GM18909 (cell line): ENCODE data around the gene CCL23.
"Not testable (repeated sequence)": the region's sequence is repeated elsewhere in the genome, so short reads cannot be mapped to it uniquely, and the experiment has no call there.

ENCODE experiments used
- ATAC-seq: cut with Tn5 transposase; IDR thresholded peaks from one replicate; pipeline ENCODE4 v1.9.1; 2021; ENCODE audit warnings: mild to moderate bottlenecking; ENCODE audit not compliant: unreplicated experiment, poor library complexity

The CCL23 gene, protein sequence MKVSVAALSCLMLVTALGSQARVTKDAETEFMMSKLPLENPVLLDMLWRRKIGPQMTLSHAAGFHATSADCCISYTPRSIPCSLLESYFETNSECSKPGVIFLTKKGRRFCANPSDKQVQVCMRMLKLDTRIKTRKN

DNA sequence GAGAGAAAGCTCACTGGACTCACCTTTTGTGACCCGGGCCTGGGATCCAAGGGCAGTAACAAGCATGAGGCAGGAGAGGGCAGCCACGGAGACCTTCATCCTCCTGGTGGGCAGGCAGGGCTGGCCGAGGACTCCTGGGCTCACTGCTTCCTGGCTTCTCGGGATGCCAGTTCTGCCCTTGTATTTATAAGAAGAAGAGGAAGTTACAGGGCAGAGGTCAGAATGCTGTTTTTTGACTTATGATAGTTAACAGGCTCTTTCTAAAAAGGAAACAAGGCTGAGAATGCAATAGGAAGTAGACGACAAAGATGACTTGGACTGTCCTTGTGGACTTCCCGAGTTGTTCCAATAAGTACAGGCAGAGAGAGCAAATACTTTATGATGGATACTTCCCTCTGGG, at the start of gene CCL23:
TSS of gene CCL23 (minus strand) at position 174 of the 400 bp plus-strand sequence. CDS start at position 99, 75 bp downstream.
- ATAC-seq: no peak

DNA sequence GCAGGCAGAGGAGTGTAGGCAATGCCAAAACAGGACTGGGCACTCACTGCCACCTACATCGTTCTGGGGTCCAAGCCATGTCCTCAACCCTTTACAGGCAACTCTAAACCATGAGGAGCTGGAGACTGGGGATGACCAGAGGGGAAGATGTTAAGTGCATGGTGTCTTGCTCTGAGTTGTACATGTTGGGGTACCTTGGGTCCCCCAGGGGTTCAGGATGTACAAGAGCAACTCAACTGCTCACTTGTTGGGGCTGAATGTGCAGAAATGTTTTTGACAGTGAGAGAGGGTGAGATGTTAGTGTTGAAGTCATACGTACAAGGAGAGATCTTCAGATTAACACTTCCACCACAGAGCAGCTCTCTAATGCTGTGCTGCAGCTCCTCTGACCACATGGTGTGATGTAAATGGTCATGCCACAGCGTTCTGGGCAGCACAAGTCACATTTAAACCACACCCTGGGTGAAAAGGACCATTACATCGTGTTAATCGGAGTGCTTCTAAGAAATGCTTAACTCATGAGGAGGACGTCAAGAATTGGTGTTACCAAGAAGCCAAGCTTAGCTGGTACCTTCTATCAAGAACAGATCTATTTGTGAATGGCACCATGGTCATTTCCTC, 48.7 kb upstream of the CCL23 start:
- no peak for ATAC-seq

DNA sequence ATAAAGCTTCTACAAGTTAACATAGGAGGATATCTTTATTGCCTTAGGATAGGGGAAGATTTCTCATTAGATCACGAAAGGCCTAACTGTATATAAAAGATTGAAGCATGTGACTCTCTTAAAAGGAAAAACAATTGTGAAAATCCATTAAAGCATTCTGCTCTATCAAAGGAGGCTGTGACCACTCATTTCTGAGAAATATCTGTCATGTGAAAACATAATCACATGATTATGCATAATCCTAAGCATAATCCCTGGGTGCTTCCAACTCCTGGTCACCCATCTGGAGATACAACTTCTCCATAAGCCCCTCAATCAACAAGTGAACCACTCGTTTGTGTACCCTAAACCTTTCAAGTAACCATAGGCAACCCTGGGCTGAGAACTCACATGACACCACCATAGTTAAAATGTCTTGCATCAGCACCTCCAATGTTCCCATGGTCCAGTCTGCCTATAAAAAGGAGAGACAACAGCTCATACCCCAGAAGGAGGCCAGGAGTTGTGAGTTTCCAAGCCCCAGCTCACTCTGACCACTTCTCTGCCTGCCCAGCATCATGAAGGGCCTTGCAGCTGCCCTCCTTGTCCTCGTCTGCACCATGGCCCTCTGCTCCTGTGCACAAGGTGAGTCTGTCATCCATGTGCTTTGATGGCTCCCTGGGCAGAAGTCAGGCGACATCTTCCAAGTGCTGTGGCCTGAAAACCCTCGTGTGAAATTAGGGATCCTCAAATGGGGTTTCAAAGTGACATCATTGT, 46.2 kb upstream of the CCL23 start, which contains the start of gene CCL18:
TSS of gene CCL18 (plus strand) at position 487 of the 756 bp plus-strand sequence. CDS start at position 558, 71 bp downstream.
- no peak for ATAC-seq

DNA sequence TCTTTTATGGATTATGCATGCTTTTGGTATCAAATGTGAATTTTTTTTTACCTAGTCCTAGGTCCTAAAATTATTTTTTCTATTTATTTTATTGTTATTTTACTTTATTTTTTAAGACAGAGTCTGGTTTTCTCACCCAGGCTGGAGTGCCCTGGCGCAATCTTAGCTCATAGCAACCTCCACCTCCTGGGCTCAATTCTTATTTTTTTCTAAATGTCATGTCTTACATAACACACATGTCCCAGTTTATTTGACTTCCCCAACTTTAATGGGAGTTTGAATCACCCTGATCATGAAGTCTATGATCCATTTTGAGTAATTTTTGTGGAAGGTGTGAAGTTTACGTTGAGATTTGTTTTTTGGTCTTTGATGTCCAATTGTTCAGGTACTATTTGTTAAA, 43.0 kb upstream of the CCL23 start:
- no peak for ATAC-seq

DNA sequence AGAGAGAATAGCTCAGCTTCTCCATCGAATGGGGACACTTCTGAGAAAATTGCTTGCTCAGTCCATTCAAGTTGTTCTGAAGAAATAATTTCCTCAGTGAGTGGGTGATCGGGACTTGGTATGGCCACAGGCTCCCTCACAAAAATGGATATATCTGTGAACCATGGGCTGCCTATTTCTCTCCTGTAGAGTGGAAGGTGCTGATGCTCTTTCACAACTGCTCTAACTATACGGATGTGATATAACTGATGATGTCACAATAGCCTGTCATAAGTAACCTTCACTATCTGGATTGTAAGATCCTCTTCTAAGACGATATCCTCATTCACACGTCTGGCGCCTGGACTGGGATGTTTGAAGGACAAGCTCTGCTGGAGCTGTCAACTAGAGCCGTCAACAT, 41.6 kb upstream of the CCL23 start:
- no peak for ATAC-seq

DNA sequence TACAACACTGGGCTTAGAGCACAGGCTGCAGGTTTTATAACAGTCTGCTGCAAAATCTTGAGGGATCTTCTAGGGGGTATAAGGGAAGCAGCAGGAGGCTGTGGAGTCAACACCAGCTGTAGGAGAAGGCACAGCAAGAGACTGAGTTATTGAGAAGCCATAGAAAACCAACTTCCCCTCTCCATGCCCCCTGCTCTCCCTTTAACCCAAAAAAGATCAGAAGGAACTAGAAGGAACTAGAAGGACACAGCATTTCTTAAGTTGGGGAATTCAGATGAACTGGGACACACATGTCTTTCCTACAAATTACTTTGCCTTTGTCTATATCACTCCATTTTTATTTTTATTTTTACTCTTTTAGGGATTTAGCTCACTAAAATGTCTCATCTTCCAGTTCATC, 40.1 kb upstream of the CCL23 start:
- ATAC-seq: no peak

DNA sequence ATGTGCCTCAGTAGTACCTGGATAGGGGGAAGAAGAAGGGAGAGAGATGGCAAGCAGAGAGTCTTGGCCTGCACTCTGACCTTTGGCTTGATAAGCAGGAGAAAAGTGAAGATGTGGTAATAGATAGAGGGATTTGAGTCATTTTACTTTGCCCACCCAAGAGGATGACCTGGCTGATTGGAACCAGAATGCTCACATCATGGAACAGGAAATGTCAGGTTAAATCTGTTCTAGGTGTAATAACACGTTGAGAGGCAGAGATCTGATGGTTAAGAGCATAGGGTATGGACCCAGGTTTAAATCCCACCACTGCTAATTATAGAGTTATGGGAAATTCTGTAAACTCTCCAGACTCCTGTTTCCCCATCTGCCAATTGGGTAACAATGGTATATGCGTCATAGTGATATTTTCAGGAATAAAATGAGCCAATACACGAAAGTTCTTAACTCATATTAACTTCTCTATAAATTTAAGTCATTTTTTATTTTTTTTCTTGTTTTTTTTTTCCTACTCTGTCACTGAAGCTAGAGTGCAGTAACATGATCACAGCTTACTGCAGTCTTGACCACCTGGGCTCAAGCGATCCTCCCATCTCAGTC, 38.2 kb upstream of the CCL23 start:
- ATAC-seq: no peak

DNA sequence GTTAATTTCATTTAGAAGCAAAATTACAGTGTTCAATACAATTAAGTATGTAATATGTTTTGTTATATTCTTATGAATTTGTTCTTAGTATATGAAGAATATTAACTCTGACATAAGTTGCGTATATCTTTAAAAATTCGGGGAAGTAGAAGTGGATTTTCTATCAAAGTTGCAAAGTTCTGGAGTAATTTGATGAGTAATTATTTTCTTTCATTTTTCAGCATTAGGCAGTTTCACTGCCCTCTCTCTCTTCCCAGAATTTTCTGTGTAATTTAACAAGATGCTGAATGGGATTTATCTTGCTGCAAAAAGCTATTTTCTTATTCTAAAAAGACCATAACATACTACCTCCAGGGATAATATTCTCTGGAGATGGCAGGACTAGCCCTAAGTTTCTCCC, 37.4 kb upstream of the CCL23 start:
- ATAC-seq: no peak

DNA sequence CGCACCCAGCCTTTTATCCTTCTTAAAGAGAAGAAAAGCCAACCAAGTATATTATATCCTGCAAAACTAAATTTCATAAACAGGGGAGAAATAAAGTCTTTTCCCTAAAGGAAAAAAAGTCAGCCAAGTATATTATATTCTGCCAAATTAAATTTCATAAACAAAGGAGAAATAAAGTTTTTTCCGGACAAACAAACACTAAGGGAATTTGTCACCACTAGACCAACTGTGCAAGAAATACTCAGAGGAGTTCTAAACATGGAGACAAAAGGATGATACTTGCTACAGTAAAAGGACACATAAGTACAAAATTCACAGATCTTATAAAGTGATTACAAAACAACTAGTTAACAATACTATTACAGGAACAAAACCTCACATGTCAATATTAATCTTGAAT, 31.9 kb upstream of the CCL23 start:
- no peak for ATAC-seq

DNA sequence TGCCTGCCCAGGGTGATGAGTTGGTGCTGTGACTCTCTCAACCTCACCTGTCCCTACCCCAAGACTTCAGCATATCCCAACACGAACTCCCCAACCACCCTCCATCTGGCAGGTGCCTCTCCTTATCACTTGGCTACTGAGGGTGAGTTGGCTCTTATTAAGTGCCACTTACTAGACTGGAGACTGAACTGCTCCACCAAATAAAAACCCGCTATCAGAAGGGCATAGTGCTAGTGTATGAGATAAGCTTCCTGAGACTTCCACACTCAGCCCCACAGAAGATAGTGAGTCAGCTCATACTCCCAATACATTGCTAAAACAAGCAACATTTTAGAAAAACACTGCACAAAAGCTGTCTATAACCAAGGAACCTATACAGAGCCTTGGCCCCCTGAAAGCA, 30.3 kb upstream of the CCL23 start:
- no peak for ATAC-seq

DNA sequence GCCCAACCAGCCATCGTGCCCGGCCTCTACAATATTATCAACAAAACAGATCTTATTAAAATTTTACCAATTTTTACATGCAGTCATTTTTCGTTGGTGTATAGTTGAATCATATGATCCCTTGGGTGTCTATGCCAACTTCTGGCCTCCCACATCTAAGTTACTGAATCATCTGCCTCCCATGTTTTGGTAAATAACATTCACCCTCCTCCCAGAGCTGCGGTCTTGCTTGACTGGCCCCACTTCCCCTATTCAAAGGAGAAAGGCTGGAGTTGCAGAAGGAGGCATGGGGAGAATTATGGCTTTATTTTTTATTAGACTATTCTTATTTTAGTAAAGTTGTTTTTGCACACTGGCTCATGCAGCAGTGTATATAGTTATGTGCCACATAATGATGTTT, 18.5 kb upstream of the CCL23 start:
- ATAC-seq: no peak

DNA sequence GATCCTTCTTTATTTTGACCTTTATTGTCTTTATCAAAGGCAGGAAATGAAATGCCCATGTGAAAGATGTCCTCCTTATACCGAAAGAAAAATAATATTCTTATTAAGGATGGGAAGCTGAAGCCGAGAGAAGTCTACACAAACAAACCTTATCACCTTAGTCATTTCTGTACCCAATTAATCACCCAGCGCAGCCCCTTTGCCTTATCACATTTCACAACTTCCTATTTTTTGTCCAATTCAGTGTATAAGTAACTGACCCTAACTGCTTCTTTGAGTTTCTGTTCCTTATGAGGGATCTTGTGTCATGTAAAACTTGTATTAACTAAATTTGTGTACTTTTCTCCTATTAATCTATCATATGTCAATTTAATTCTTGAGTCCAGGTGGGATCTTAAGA, 16.4 kb upstream of the CCL23 start:
- no peak for ATAC-seq

DNA sequence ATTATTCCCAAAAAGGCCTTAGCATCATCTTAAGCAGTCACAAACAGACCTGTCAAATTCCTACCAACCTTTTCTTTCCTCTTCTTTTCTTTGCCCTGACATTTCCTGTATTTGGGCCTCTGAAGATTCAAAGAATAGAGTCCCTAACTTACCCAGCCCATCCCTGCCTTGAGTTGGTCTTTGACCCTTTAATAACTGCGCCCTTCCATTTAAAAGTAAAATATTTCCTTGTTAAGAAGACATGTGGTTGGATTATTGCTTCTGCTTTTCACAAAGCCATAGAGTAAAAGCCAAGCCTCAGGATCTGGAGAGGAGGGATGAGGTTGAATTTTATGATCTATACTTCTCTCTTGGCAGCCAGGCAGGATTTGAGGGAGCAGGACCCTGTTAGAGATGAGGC, 13.2 kb upstream of the CCL23 start:
- ATAC-seq: no peak

DNA sequence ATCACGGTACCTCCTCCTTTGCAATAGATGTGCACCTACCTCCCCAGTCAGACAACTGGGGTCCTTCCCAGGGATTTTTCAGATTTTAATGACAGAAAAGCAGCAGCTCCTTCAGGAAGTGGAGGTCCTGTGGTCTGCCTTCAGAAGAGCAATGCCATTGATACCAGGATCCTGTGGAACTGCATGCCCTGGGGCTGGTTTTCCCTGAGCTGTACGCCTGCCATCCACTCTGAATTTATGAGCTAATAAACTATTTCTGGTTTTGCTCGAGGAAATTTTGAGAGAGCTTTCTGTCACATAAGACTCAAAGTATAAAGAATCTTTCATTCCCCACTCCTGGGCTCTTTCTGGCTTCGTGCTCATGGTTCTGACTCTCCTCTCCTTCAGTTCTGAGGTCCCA, 10.0 kb upstream of the CCL23 start:
- no peak for ATAC-seq

DNA sequence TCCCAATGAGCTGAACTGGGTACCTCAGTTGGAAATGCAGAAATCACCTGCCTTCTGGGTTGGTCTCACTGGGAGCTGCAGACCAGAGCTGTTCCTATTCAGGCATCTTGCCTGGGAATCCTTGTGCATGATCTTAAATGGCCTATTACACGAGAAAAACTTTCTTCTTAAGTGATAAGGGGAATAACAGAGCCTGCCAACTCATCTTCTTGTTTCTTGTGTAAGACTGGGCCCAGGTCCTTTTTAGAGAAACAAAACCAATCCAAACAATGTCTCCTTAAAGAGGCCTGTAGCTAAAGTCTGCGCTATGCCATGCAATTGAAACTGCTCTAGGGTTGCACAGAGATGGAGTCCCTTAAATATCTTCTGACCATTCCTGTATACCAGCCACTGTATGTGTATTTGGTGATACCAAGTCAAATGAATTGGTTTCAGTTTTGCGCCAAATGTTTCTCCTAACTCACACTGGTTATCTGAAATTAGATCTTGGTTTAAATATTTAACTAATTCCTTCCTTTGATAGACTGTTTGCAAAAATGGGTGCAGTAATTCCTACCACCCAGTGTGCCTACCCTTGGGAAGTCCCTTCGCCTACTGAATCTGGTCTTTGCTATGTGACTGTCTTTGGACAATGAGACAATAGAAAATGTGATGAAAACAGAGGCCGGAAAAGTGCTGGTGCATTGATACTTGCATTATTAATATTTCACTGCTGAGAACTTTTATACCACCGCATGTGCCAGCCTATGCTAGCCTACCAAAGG, 6.5 kb upstream of the CCL23 start:
- ATAC-seq: no peak

DNA sequence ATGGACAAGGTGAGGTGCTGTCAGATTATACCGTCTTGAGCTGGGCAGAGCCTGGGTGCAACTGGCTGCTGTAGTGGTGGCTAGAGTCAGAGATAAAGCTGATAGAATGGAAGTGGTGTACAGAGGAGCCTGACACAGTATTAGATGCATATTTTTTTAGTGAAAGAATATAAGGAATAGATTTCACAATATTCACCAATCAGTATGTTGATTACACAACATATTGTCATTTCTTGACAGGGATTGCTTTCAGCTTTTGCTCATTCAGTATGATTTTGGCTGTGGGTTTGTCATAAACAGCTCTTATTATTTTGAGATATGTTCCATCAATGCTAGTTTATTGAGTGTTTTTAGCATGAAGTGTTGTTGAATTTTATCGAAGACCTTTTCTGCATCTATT, 1.7 kb upstream of the CCL23 start:
- no peak for ATAC-seq

DNA sequence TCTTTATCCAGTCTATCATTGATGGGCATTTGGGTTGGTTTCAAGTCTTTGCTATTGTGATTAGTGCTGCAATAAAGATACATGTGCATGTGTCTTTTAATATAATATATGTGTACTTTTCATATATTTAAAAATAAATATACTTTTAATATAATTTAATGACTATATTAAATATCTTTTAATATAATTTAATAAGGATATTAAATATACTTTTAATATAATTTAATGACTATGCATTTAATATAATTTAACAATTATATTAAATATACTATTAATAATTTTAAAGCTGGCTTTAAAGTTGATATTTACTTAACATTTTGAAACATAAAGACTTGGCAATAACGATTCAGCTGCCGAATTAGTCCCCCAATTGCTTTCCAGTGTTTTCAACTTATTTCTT, 1.2 kb downstream of the CCL23 start:
- ATAC-seq: no peak

DNA sequence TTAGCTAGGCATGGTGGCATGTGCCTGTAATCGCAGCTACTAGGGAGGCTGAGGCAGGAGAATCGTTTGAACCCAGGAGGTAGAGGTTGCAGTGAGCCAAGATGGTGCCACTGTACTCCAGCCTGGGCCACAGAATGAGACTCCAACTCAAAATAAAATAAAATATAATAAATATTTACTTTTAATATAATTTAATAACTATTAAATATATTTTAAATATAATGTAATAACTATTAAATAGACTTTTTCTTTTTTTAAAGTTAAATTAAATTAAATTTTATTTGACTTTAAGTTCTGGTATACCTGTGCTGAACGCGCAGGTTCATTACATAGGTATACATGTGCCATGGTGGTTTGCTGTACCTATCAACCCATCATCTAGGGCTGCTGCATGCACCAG, 1.9 kb downstream of the CCL23 start:
- not testable (repeated sequence) for ATAC-seq

DNA sequence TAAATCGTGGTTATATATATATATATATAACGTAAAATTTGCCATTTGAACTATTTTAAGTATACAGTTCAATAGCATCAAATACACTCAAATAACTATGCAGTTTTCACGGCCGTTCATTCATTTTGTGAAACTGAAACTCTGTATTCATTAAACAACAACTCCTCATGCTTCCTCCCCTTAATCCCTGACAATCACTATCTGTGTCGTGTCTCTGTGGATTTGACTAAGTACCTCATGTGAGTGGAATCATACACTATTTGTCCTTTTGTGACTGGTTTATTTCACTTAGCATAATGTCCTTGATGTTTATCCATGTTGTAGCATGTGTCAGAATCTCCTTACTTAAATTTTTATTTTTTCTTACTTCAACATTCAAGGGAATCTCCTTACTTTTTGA, 2.8 kb downstream of the CCL23 start:
- no peak for ATAC-seq

DNA sequence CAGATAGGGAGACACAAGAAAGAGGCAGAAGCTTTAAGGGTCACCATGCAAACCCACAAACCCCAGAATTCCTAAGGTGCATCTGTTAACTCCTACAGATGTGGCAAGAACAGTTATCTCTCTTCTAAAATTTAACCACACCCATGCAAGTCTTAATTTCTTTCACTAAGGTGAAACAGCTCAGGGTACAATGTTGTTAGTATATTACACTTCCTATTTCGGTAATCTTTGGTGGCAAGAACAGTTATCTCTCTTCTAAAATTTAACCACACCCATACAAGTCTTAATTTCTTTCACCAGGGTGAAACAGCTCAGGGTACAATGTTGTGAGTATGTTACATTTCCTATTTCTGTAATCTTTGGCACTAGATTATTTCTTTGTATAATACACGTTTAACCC, 6.6 kb downstream of the CCL23 start:
- ATAC-seq: no peak
